ENCODE measurements around the gene PRMT3. TPM values are rescaled to one million over a fixed set of nuclear protein-coding genes. Genes with fewer than 3 reads are reported as not detected.

The PRMT3 gene
- total and polyA plus RNA-seq, 2 donors (not counting 3 experiments of a cell fraction or from before 2014, with no cell fraction given): 6.2 to 13.3 TPM

DNA sequence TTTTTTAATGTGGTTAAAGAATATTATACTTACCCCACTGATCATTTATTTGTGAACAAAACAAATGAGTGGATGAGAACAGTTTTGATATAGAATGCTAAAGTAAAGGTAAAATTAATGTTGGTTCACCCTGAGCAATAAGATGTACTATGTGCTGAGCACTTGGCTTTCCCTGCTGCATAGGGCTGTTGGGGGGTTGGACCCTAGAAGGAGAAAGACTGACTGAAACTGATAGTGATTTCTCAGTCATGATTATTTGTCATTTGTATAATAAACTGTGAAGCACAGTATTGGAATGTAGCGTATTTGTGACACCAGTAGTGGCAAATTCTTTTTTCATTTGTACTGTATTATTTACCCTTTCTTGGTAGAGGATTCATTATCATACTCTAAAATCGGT lies 63.3 kb downstream of the PRMT3 start:
- Histone ChIP-seq H3K9ac (replicated peaks; ENCODE audit: extremely low read depth, insufficient read depth, low read length) (no peak overlapping the region), H3K27ac (ENCODE audit: insufficient read depth, low read depth, low read length) (no peak overlapping the region), H3K9me3 (replicated peaks; ENCODE audit: control insufficient read depth, insufficient read depth, low read length) (no peaks in the 10 kb centered on the region), H3K27me3 (ENCODE audit: control insufficient read depth in 2 of 2, insufficient read depth in 2 of 2, low read length in 2 of 2) (no peaks in the 10 kb centered on the region), H2AFZ (ENCODE audit: low read depth, low read length) (no peak overlapping the region), H3K36me3 (ENCODE audit: control insufficient read depth in 2 of 2, extremely low read depth in 1 of 2, insufficient read depth in 2 of 2, low read length in 2 of 2) (no peaks in the 10 kb centered on the region), H3K4me1 (ENCODE audit: control insufficient read depth, extremely low read depth, insufficient read depth, low read length) (no peaks in the 10 kb centered on the region), H4K20me1 (replicated peaks; ENCODE audit: control insufficient read depth, extremely low read depth, insufficient read depth, low read length) (no peaks in the 10 kb centered on the region), H3K4me3 (replicated peaks in 1 of 3; ENCODE audit: insufficient read depth in 1 of 3, low read depth in 1 of 3, low read length in 3 of 3) (no peak overlapping the region), H3K4me2 (ENCODE audit: insufficient read depth, low read length) (no peak overlapping the region), H3K9me1 (replicated peaks; ENCODE audit: control insufficient read depth, extremely low read depth, insufficient read depth, low read length) (no peaks in the 10 kb centered on the region), H3K79me2 (ENCODE audit: control insufficient read depth, insufficient read depth, low read length) (no peaks in the 10 kb centered on the region)
- BruUV-seq (replicated peaks): no TSS peak
- TF ChIP-seq, protein P1, sequence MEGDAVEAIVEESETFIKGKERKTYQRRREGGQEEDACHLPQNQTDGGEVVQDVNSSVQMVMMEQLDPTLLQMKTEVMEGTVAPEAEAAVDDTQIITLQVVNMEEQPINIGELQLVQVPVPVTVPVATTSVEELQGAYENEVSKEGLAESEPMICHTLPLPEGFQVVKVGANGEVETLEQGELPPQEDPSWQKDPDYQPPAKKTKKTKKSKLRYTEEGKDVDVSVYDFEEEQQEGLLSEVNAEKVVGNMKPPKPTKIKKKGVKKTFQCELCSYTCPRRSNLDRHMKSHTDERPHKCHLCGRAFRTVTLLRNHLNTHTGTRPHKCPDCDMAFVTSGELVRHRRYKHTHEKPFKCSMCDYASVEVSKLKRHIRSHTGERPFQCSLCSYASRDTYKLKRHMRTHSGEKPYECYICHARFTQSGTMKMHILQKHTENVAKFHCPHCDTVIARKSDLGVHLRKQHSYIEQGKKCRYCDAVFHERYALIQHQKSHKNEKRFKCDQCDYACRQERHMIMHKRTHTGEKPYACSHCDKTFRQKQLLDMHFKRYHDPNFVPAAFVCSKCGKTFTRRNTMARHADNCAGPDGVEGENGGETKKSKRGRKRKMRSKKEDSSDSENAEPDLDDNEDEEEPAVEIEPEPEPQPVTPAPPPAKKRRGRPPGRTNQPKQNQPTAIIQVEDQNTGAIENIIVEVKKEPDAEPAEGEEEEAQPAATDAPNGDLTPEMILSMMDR (IDR thresholded peaks at IDR 0.05; ENCODE audit: extremely low read depth in 1 of 2, insufficient read depth in 1 of 2, low read depth in 1 of 2, low read length in 2 of 2): no peak
- CTCF ChIA-PET: interaction anchor here (1.2 kb wide), 1 partner anchor 54 kb away, joined by 3 read pairs; no protein-coding TSS in a partner anchor
- POLR2A ChIA-PET: no interaction called here
- dilution Hi-C loops (cut with MboI; ENCODE audit: extremely low pct_ligation_motif_present, low sequenced_read_pairs): no loop called here
- no peak for DNase-seq (ENCODE audit: low read depth, low spot score)
- intact Hi-C loops (cut with micrococcal nuclease): no loop called here
- no peak for FAIRE-seq

DNA sequence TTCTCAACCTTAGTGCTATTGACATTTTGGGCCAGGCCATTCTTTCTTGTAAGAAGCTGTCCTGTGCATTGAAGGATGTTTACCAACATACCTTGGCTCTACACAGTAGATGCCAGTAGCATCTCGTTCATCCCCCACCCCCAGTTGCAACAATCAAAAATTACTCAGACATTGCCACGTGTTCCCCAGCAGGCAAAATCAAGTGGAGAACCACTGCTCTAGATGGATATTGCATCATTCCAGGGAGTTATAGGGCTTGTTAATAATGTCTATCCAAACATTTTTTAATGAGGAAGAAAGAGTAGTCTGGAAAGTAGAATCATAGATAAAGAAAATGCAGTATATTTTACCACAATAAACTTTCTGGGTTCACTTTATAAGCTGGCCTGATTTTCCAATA lies 64.1 kb downstream of the PRMT3 start:
- no peak for DNase-seq (ENCODE audit: low read depth, low spot score)

More for the DNA sequence above, 64.1 kb downstream of the PRMT3 start:
- Histone ChIP-seq H2AFZ (ENCODE audit: low read depth, low read length) (no peak overlapping the region), H3K27me3 (ENCODE audit: control insufficient read depth in 2 of 2, insufficient read depth in 2 of 2, low read length in 2 of 2) (no peaks in the 10 kb centered on the region), H3K9ac (replicated peaks; ENCODE audit: extremely low read depth, insufficient read depth, low read length) (no peak overlapping the region), H3K27ac (ENCODE audit: insufficient read depth, low read depth, low read length) (no peak overlapping the region), H3K4me3 (replicated peaks in 1 of 3; ENCODE audit: insufficient read depth in 1 of 3, low read depth in 1 of 3, low read length in 3 of 3) (no peak overlapping the region), H3K4me1 (ENCODE audit: control insufficient read depth, extremely low read depth, insufficient read depth, low read length) (no peaks in the 10 kb centered on the region), H3K36me3 (ENCODE audit: control insufficient read depth in 2 of 2, extremely low read depth in 1 of 2, insufficient read depth in 2 of 2, low read length in 2 of 2) (no peaks in the 10 kb centered on the region), H3K9me3 (replicated peaks; ENCODE audit: control insufficient read depth, insufficient read depth, low read length) (no peaks in the 10 kb centered on the region), H3K79me2 (ENCODE audit: control insufficient read depth, insufficient read depth, low read length) (no peaks in the 10 kb centered on the region), H3K9me1 (replicated peaks; ENCODE audit: control insufficient read depth, extremely low read depth, insufficient read depth, low read length) (no peaks in the 10 kb centered on the region), H3K4me2 (ENCODE audit: insufficient read depth, low read length) (no peak overlapping the region), H4K20me1 (replicated peaks; ENCODE audit: control insufficient read depth, extremely low read depth, insufficient read depth, low read length) (no peaks in the 10 kb centered on the region)
- intact Hi-C loops (cut with micrococcal nuclease) (no loop called here), dilution Hi-C loops (cut with MboI; ENCODE audit: extremely low pct_ligation_motif_present, low sequenced_read_pairs) (no loop called here)
- ChIA-PET CTCF (interaction anchor here (2.1 kb wide), 1 partner anchor 8 kb away, joined by 6 read pairs; no protein-coding TSS in a partner anchor), POLR2A (no interaction called here)
- no peak for FAIRE-seq
- TF ChIP-seq GATA2 (IDR thresholded peaks at IDR 0.05; ENCODE audit: insufficient read depth, insufficient read length, low read depth, low read length): no peak
- no peak for TF ChIP-seq MYC (IDR thresholded peaks at IDR 0.05; ENCODE audit: low read depth, low read length)
- TF ChIP-seq POLR2A (IDR thresholded peaks at IDR 0.05; ENCODE audit: low read depth, low read length): no peak
- TF ChIP-seq JUN (IDR thresholded peaks at IDR 0.05; ENCODE audit: borderline replicate concordance, insufficient read depth, insufficient read length, low read depth): no peak
- TF ChIP-seq FOS (IDR thresholded peaks at IDR 0.05; ENCODE audit: borderline replicate concordance, insufficient read depth, low read length): no peak
- BruUV-seq (replicated peaks): no TSS peak
